ENCODE results near the gene ASB6. TPM values are rescaled to one million over a fixed set of nuclear protein-coding genes. Genes with fewer than 3 reads are reported as not detected.

The ASB6 gene
- total and polyA plus RNA-seq, 2 donors (not counting 1 experiment from before 2014, with no cell fraction given), result 27.7 to 27.9 TPM

DNA sequence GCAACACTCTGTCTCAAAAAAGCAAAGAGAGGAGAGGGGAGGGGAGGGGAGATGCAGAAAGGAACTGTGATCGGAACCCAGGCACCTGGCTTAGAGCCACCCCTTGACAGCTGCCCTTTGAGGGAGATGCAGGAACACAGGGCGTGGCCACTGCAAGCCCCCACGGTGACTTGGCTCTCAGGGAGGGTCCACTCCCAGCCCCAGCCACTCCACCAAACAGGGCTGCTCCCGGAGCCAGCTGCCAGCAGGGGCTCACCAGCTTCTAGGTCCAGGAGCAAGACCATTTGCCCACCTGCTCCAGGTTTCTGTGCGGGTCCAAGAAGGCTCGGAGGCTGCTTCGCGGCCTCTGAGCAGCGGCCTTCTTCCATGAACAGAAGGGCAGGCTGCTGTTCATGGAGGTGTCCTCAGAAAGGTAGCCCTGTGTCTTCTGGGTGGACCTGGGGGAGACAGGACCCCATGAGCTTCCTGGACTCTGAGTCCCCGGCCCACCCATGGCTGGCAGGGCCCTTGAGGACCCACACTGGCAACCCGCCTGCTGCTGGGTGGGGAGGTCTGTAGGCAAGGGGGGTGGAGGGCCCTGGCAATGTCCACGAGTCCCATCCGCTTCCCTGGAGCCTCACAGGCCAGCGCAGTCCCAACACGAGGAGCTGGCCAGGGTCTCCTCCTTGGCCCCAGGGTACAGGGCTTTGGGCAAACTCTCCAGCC is 29.0 kb downstream of the ASB6 start:
- H3K27me3 Mint-ChIP-seq, result no peaks in the 10 kb centered on the region
- TF ChIP-seq, protein P1, sequence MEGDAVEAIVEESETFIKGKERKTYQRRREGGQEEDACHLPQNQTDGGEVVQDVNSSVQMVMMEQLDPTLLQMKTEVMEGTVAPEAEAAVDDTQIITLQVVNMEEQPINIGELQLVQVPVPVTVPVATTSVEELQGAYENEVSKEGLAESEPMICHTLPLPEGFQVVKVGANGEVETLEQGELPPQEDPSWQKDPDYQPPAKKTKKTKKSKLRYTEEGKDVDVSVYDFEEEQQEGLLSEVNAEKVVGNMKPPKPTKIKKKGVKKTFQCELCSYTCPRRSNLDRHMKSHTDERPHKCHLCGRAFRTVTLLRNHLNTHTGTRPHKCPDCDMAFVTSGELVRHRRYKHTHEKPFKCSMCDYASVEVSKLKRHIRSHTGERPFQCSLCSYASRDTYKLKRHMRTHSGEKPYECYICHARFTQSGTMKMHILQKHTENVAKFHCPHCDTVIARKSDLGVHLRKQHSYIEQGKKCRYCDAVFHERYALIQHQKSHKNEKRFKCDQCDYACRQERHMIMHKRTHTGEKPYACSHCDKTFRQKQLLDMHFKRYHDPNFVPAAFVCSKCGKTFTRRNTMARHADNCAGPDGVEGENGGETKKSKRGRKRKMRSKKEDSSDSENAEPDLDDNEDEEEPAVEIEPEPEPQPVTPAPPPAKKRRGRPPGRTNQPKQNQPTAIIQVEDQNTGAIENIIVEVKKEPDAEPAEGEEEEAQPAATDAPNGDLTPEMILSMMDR (IDR thresholded peaks at IDR 0.05), result no peak
- no peak for TF ChIP-seq EZH2 (IDR thresholded peaks at IDR 0.05; ENCODE audit: borderline replicate concordance, insufficient read depth, low read depth, low read length, poor library complexity, severe bottlenecking)
- H2AFZ ChIP-seq (ENCODE audit: insufficient read depth, low read depth, low read length, poor library complexity, severe bottlenecking), result no peak overlapping the region
- H3K4me1 ChIP-seq (ENCODE audit: control insufficient read depth in 2 of 2, insufficient read depth in 2 of 2, low read length in 2 of 2), result peaks cover 13 to 14% of the 10 kb centered on the region in 2 donors
- H3K4me2 ChIP-seq (replicated peaks; ENCODE audit: low read depth, low read length, poor library complexity, severe bottlenecking), result no peak overlapping the region
- no peaks in the 10 kb centered on the region for H4K20me1 ChIP-seq (ENCODE audit: control insufficient read depth, insufficient read depth, low read length, poor library complexity, severe bottlenecking)
- ATAC-seq (ENCODE audit: low read depth), result no peak
- H3K9me3 ChIP-seq (ENCODE audit: control extremely low read depth in 1 of 3, control insufficient read depth in 2 of 3, insufficient read depth in 1 of 3, low read length in 2 of 3), result peaks cover 0 to 4% (median 0%) of the 10 kb centered on the region in 3 donors
- H3K36me3 ChIP-seq (replicated peaks in 1 of 2; ENCODE audit: control extremely low read depth in 1 of 2, control insufficient read depth in 1 of 2, extremely low read depth in 1 of 2, insufficient read depth in 2 of 2, low read length in 1 of 2), result no peaks in the 10 kb centered on the region
- ChIA-PET CTCF (interaction anchor here (0.5 to 6.5 kb wide), 4 partner anchors 11 to 474 kb away, joined by 4 to 77 read pairs (median 48); partner anchors contain the start of gene NTMT1), POLR2A (no interaction called here)
- no peak for DNase-seq
- H3K4me1 Mint-ChIP-seq, result peaks cover 13% of the 10 kb centered on the region
- H3K4me3 ChIP-seq (ENCODE audit: control extremely low read depth in 1 of 5, extremely low read depth in 1 of 5, insufficient read depth in 1 of 5, low read depth in 2 of 5, low read length in 4 of 5), result no peak overlapping the region
- 76% methylated on average over 15 of the region's 15 CpGs for WGBS (ENCODE audit: insufficient coverage)
- no peak overlapping the region for H3K27ac Mint-ChIP-seq
- intact Hi-C loops (cut with micrococcal nuclease), result loop anchor here (5.0 kb wide), 1 partner anchor 126 kb away; no protein-coding TSS in a partner anchor
- H3K27ac ChIP-seq (ENCODE audit: low read length in 2 of 2), result no peak overlapping the region
- H3K9me3 Mint-ChIP-seq (ENCODE audit: insufficient read depth), result no peaks in the 10 kb centered on the region
- no peaks in the 10 kb centered on the region for H3K79me2 ChIP-seq (ENCODE audit: control insufficient read depth, insufficient read depth, low read length)
- no peak overlapping the region for H3K9ac ChIP-seq (ENCODE audit: low read length)
- no peak overlapping the region for H3K4me3 Mint-ChIP-seq
- H3K27me3 ChIP-seq (replicated peaks in 1 of 4; ENCODE audit: control extremely low read depth in 1 of 4, control insufficient read depth in 3 of 4, insufficient read depth in 4 of 4, low read length in 3 of 4), result peaks cover 0 to 13% (median 0%) of the 10 kb centered on the region in 4 experiments

DNA sequence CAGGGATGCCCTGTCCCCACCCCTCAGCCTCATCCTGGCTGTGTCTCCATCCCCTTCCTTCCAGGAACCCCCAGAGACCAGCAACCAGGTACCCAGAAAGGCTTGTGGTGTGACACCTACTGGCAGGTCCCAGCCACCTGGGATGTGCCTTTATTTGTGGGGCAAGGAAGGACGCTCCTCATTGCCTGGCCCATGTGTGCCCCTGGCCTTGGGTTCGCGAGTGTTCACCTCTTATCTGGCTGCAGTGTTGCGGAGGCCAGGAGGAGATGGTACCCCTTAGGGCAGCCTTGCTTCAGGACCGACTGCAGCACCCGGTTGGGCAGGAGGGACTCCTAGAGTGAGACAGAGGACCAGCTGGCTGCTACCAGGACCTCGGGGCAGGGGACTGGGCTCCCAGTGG is 29.8 kb downstream of the ASB6 start:
- H3K27ac Mint-ChIP-seq, result no peak overlapping the region
- H3K9me3 ChIP-seq (ENCODE audit: control extremely low read depth in 1 of 3, control insufficient read depth in 2 of 3, insufficient read depth in 1 of 3, low read length in 2 of 3), result peaks cover 0 to 4% (median 0%) of the 10 kb centered on the region in 3 donors
- ChIA-PET POLR2A (no interaction called here), CTCF (interaction anchor here (0.9 to 6.5 kb wide), 9 partner anchors 8 to 481 kb away, joined by 3 to 77 read pairs (median 5); partner anchors contain the start of gene NTMT1)
- H3K4me1 ChIP-seq (ENCODE audit: control insufficient read depth in 2 of 2, insufficient read depth in 2 of 2, low read length in 2 of 2), result peaks cover 19 to 21% of the 10 kb centered on the region in 2 donors
- peak; percentile 22 for DNase-seq
- H3K27me3 ChIP-seq (replicated peaks in 1 of 4; ENCODE audit: control extremely low read depth in 1 of 4, control insufficient read depth in 3 of 4, insufficient read depth in 4 of 4, low read length in 3 of 4), result peaks cover 0 to 13% (median 0%) of the 10 kb centered on the region in 4 experiments
- ATAC-seq (ENCODE audit: low read depth), result no peak
- H3K4me2 ChIP-seq (replicated peaks; ENCODE audit: low read depth, low read length, poor library complexity, severe bottlenecking), result no peak overlapping the region
- H3K36me3 ChIP-seq (replicated peaks in 1 of 2; ENCODE audit: control extremely low read depth in 1 of 2, control insufficient read depth in 1 of 2, extremely low read depth in 1 of 2, insufficient read depth in 2 of 2, low read length in 1 of 2), result no peaks in the 10 kb centered on the region
- H3K4me3 ChIP-seq (ENCODE audit: control extremely low read depth in 1 of 5, extremely low read depth in 1 of 5, insufficient read depth in 1 of 5, low read depth in 2 of 5, low read length in 4 of 5), result no peak overlapping the region
- H3K4me3 Mint-ChIP-seq, result peak overlapping the region; percentile 47
- no peaks in the 10 kb centered on the region for H3K79me2 ChIP-seq (ENCODE audit: control insufficient read depth, insufficient read depth, low read length)
- peaks cover 20% of the 10 kb centered on the region for H3K4me1 Mint-ChIP-seq
- no peak overlapping the region for H3K9ac ChIP-seq (ENCODE audit: low read length)
- no peak overlapping the region for H2AFZ ChIP-seq (ENCODE audit: insufficient read depth, low read depth, low read length, poor library complexity, severe bottlenecking)
- H3K9me3 Mint-ChIP-seq (ENCODE audit: insufficient read depth), result no peaks in the 10 kb centered on the region
- TF ChIP-seq EZH2 (IDR thresholded peaks at IDR 0.05; ENCODE audit: borderline replicate concordance, insufficient read depth, low read depth, low read length, poor library complexity, severe bottlenecking), result no peak
- 86% methylated on average over 7 of the region's 7 CpGs for WGBS (ENCODE audit: insufficient coverage)
- intact Hi-C loops (cut with micrococcal nuclease), result loop anchor here (5.0 kb wide), 1 partner anchor 125 kb away; no protein-coding TSS in a partner anchor
- no peak overlapping the region for H3K27ac ChIP-seq (ENCODE audit: low read length in 2 of 2)
- no peaks in the 10 kb centered on the region for H4K20me1 ChIP-seq (ENCODE audit: control insufficient read depth, insufficient read depth, low read length, poor library complexity, severe bottlenecking)
- no peaks in the 10 kb centered on the region for H3K27me3 Mint-ChIP-seq
